ENCODE measurements around the gene MS4A15. TPM values are rescaled to one million over a fixed set of nuclear protein-coding genes. Genes with fewer than 3 reads are reported as not detected.

Gene MS4A15
- not detected in 5 replicates for total RNA-seq (2022; extraction: Qiagen RNA extraction; ENCODE audit: low read depth)

GRCh38 chr11:60756307-60757032 lies at the start of gene MS4A15:
TSS of gene MS4A15 (plus strand) at chr11:60756867. CDS start at chr11:60763734, 6,867 bp downstream.

GRCh38 chr11:60724420-60724819 lies 32.2 kb upstream of the MS4A15 start, which contains the start of gene MS4A18:
TSS of gene MS4A18 (plus strand) at chr11:60724720.

GRCh38 chr11:60785136-60785535 lies 28.5 kb downstream of the MS4A15 start, which contains the start of gene MS4A10:
TSS of gene MS4A10 (plus strand) at chr11:60785333. CDS start at chr11:60790336, 5,003 bp downstream.

Other genes starting within 250 kb of the MS4A15 start
- not detected in 5 replicates for gene MS4A13, start 241.5 kb upstream of the MS4A15 start, total RNA-seq (2022; extraction: Qiagen RNA extraction; ENCODE audit: low read depth)
- not detected in 5 replicates for gene MS4A8, start 57.3 kb upstream of the MS4A15 start, total RNA-seq (2022; extraction: Qiagen RNA extraction; ENCODE audit: low read depth)
- gene MS4A18, start 32.1 kb upstream of the MS4A15 start, total RNA-seq (2022; extraction: Qiagen RNA extraction; ENCODE audit: low read depth): not detected in 5 replicates
- not detected in 5 replicates for gene MS4A10, start 28.5 kb downstream of the MS4A15 start, total RNA-seq (2022; extraction: Qiagen RNA extraction; ENCODE audit: low read depth)
- gene CCDC86, start 85.2 kb downstream of the MS4A15 start, total RNA-seq (2022; extraction: Qiagen RNA extraction; ENCODE audit: low read depth): 75.7 to 110 TPM (median 93.0 TPM) in 5 replicates
- 0.06 to 0.09 TPM in 2 of 5 replicates, not detected in the others for gene PTGDR2, start 99.1 kb downstream of the MS4A15 start, total RNA-seq (2022; extraction: Qiagen RNA extraction; ENCODE audit: low read depth)
- 0.22 to 0.64 TPM (median 0.32 TPM) in 4 of 5 replicates, not detected in the other for gene ZP1, start 110.7 kb downstream of the MS4A15 start, total RNA-seq (2022; extraction: Qiagen RNA extraction; ENCODE audit: low read depth)
- 128 to 201 TPM (median 181 TPM) in 5 replicates for gene PRPF19, start 149.7 kb downstream of the MS4A15 start, total RNA-seq (2022; extraction: Qiagen RNA extraction; ENCODE audit: low read depth)
- gene TMEM109, start 157.3 kb downstream of the MS4A15 start, total RNA-seq (2022; extraction: Qiagen RNA extraction; ENCODE audit: low read depth): 87.6 to 131 TPM (median 127 TPM) in 5 replicates
- gene TMEM132A, start 167.6 kb downstream of the MS4A15 start, total RNA-seq (2022; extraction: Qiagen RNA extraction; ENCODE audit: low read depth): 78.7 to 153 TPM (median 149 TPM) in 5 replicates
- not detected in 5 replicates for gene SLC15A3, start 195.3 kb downstream of the MS4A15 start, total RNA-seq (2022; extraction: Qiagen RNA extraction; ENCODE audit: low read depth)
- gene CD6, start 214.8 kb downstream of the MS4A15 start, total RNA-seq (2022; extraction: Qiagen RNA extraction; ENCODE audit: low read depth): 0.08 to 0.38 TPM (median 0.24 TPM) in 4 of 5 replicates, not detected in the other